HG03196 (cell line): ENCODE results near the gene VANGL1.
A peak's percentile ranks its signal among the peaks of the same experiment; 100 is the strongest.
"Not testable (repeated sequence)": the region's sequence is repeated elsewhere in the genome, so short reads cannot be mapped to it uniquely, and the experiment has no call there.

Source experiments
- ATAC-seq: cut with Tn5 transposase; IDR thresholded peaks from one replicate; pipeline ENCODE4 v1.9.1; 2021; ENCODE audit not compliant: unreplicated experiment

Gene VANGL1

GRCh38 chr1:115641762-115642167 lies at the start of gene VANGL1:
Gene VANGL1 (plus strand): TSS chr1:115641970. CDS start chr1:115651414, 9,444 bp downstream.
- peak; percentile 58 for ATAC-seq

- no peak for ATAC-seq
Measured at GRCh38 chr1:115592264-115592663, 49.5 kb upstream of the VANGL1 start.

- no peak for ATAC-seq
Measured at GRCh38 chr1:115593365-115594259, 48.2 kb upstream of the VANGL1 start.

DNA sequence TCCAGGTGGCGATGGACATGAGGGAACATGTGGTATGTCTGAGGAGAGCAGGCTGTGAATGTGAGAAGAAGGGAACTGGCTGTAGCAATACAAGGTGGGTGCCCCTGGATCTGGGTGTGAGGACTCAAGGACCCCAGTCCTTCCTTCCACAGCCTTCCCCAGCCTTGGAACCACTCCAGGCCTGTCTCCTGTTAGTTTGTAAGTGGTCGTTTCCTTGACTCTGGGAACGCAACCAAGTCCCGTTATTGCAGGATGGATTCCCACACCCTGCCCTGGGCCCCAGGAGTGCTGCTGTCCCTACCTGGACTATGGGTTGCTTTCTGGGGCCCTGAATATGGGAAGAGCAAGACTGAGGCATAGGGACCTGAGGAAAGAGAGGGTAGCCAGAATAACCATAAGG lies 47.2 kb upstream of the VANGL1 start:
- no peak for ATAC-seq

DNA sequence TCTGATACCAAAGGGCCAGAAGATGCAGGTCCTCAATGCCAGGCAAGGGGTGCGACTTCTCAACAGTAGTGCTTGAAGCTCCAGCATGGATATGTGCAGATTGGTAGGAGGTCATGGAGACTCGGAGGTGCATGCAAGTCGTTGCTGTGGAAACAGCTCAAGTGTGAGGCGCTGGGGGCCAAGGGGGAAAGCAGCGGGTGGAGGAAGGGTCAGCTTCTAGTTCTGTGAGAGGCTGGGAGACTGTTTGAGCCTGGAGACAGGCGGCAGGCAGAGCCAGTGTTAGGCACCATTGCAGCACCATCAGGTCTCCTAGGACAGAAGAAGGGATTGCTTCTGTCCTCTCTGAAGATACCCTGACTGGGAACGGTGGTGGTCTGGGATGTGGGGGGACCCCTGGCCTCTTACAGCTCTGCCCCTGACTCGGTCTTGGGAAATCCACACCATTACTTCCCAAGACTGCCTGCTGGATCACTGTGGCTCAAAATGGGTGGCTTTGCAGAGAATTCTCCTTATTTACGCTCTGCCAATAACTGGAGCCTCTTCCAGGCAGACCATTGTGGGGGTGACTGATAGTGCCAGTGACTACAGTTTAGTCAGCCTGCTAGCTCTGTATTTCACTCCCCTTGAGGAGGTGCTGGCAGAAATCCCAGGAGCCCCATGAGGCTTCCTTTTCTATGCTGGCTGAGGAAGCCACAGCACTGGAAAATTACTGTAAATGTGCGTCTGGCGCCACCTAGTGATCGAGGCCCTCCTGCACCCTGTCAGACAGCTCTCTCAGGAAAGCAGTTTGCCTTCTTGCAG lies 46.3 kb upstream of the VANGL1 start:
- ATAC-seq: peak; percentile 74

DNA sequence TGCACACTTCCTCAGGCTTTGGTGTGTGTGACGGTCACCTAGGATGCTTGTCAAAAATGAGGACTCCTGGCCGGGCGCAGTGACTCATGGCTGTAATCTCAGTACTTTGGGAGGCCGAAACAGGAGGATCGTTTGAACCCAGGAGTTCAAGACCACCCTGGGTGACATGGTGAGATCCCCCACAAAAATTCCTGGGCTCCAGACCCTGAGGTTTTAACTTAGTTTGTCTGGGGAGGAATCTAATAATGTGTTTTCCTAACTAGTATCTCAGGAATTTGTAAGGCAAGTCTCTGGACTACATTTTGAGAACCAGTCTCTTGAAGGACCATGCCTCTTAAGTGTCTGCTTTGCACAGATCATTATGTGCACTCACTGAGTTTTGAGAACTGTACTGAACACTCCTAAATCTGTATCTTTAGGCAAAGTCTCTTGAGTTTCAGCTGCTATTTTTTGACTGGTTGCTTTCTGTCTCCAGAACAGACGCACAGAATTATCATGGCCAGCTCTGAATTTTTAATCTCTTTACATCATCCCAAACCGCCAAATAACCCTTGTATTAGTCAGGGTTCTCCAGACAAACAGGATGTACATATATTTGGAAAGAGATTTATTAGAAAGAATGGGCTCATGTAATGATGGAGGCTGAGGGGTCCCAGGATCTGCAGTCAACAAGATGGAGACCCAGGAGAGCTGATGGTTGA lies 45.5 kb upstream of the VANGL1 start:
- ATAC-seq: no peak

- no peak for ATAC-seq
Measured at GRCh38 chr1:115604508-115604907, 37.3 kb upstream of the VANGL1 start.

DNA sequence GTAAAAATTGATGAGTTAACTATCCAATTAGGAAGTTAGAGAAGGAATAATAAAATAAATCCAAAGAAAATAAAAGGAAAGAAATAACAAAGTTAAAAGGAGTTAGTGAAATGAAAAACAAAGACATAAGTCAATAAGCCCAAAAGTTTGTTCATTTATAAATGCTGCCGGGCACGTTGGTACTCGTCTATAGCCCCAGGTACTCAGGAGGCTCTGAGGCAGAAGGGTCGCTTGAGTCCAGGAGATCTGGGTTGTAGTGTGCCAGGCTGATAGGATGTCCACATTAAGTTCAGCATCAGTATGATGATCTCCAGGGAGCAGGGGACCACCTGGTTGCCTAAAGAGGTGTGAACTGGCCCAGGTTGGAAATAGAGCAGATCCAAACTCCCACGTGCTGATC lies 35.5 kb upstream of the VANGL1 start:
- ATAC-seq: no peak

- ATAC-seq: no peak
Measured at GRCh38 chr1:115609021-115609420, 32.7 kb upstream of the VANGL1 start.

DNA sequence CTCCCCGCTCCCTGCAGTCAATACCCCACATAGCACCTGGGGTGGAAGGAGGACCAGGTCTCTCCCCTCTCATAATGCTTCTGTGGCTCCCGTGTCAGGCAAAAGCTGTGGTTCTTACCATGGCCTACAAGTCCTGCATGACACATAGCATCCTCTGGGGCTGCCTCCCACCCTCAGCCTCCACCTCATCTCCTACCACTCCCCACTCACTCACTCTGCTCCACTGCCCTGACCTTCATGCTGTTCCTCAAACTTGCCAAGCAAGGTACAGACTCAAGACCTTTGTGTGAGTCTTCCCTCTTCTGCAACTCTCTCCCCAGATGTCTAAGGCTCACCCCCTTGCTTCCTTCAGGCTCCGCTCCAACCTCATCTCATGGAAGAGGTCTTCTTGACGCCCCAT lies 28.0 kb upstream of the VANGL1 start:
- no peak for ATAC-seq

GRCh38 chr1:115620453-115620852 lies 21.3 kb upstream of the VANGL1 start:
- no peak for ATAC-seq

- no peak for ATAC-seq
Measured at GRCh38 chr1:115620950-115621349, 20.8 kb upstream of the VANGL1 start.

- ATAC-seq: no peak
Measured at GRCh38 chr1:115624859-115625258, 16.9 kb upstream of the VANGL1 start.

GRCh38 chr1:115630342-115630741 lies 11.4 kb upstream of the VANGL1 start:
- ATAC-seq: no peak

DNA sequence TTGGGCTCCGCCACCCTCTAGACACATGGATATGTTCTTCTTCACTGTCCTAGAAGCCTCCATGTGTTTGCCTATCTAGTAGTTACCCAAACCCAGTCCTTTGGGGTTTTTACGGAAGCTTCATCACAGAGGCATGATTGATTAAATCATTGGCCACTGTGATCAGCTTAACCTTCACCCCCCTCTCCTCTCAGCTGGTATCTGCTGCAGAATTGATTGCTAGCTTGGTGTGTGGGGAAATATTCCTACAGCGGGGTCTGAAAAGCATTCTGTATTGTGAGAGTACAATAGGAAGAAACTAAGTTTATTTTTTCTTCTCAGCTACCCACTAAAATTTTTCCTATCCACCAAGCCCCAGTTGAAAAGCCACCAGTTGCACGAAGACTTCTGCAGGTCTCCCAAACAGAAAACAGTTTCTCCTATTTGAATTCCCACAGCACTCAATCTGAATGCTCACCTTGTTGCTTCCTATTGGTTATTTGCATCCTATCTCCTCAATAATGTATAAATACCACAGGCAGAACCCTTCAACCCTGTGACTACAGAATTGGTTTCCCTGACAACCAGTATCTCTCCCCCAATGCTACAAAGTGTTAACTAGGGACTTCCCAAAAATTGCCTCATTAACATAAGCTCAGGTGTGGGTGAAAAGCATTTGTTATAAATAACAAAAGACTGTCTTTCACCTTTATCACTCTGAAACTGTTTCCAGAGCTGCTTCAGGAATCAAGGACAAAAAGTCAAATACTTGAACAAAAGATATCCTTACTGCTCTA lies 9.3 kb upstream of the VANGL1 start:
- no peak for ATAC-seq

DNA sequence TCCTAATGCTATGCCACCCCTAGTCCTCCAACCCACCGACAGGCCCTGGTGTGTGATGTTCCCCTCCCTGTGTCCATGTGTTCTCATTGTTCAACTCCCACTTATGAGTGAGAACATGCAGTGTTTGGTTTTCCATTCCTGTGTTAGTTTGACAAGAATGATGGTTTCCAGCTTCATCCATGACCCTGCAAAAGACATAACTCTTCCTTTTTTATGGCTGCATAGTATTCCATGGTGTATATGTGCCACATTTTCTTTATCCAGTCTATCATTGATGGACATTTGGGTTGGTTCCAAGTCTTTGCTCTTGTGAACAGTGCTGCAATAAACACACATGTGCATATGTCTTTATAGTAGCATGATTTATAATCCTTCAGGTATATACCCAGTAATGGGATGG lies 8.2 kb upstream of the VANGL1 start:
- not testable (repeated sequence) for ATAC-seq

DNA sequence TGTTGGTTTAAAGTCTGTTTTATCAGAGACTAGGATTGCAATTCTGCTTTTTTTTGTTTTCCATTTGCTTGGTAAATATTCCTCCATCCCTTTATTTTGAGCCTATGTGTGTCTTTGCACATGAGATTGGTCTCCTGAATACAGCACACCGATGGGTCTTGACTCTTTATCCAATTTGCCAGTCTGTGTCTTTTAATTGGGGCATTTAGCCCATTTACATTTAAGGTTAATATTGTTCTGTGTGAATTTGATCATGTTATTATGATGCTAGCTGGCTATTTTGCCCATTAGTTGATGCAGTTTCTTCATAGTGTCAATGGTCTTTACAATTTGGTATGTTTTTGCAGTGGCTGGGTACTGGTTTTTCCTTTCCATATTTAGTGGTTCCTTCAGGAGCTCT lies 4.5 kb upstream of the VANGL1 start:
- ATAC-seq: not testable (repeated sequence)

GRCh38 chr1:115640384-115640783 lies 1.4 kb upstream of the VANGL1 start:
- ATAC-seq: no peak

DNA sequence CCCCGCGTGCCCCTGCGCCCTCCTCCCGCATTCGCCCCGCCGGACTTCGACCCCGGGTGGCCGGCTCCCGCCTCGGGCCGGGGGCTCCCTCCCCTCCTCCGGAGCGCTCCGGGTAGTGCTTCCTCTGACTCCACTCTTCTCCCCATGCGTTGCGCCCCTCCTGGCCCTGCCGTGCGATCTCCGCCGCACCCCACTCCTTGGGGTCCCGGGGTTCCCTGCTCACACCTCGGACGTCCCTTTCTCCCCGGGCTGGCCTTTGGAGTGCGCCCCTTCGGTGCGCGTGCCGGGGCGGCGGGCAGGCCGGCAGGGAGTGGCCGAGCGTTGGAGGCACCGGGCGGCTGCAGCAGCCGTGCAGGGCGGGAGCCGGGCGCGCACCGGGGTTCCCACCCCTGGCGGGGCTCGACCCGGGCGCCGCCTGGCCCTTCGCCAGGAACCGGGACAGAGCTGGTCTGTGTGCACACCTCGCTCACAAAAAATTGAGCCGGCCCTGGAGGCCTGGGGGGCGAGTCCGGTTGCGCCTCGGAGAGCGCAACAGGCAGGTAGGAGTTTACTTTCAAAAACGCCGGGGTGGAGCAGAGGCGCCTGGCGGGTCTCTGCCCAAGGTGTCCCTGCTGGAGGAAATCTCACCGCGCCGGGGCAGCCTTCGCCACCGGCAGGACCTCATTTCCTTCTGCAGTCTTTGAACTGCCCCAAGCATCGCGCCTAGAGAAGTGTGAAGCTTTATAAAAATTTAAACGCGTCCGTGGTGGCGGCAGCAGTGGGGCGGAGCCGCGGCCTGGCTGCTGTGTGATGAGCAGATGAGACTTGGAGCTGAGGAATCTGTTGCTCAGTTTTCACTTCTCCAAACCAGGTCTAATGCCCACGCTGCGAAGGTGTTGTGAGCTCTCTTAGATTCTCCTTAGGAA lies 650 bp downstream of the VANGL1 start:
- ATAC-seq: peak; percentile 60

- no peak for ATAC-seq
Measured at GRCh38 chr1:115643225-115643624, 1.5 kb downstream of the VANGL1 start.
